Measurements from ENCODE around the gene MYO9A.

The MYO9A gene

GRCh38 chr15:71893691-71894090 is 224.3 kb downstream of the MYO9A start:
- no peak overlapping the region for H3K27ac ChIP-seq
- TF ChIP-seq ZFX (IDR thresholded peaks at IDR 0.05), result no peak
- TF ChIP-seq CTCF (conservative IDR thresholded peaks at IDR 0.05), result no peak

- H3K27ac ChIP-seq, result no peak overlapping the region
- no peak for TF ChIP-seq ZFX (IDR thresholded peaks at IDR 0.05)
- no peak for TF ChIP-seq CTCF (conservative IDR thresholded peaks at IDR 0.05)
These were observed 225.6 kb downstream of the MYO9A start for GRCh38 chr15:71892335-71892734.

GRCh38 chr15:71891026-71891425 is 226.9 kb downstream of the MYO9A start:
- no peak overlapping the region for H3K27ac ChIP-seq
- TF ChIP-seq CTCF (conservative IDR thresholded peaks at IDR 0.05), result no peak
- TF ChIP-seq ZFX (IDR thresholded peaks at IDR 0.05), result no peak

- no peak for TF ChIP-seq ZFX (IDR thresholded peaks at IDR 0.05)
- no peak for TF ChIP-seq CTCF (conservative IDR thresholded peaks at IDR 0.05)
- H3K27ac ChIP-seq, result no peak overlapping the region
These were observed 228.0 kb downstream of the MYO9A start for GRCh38 chr15:71889947-71890346.

- TF ChIP-seq ZFX (IDR thresholded peaks at IDR 0.05), result no peak
- no peak for TF ChIP-seq CTCF (conservative IDR thresholded peaks at IDR 0.05)
- no peak overlapping the region for H3K27ac ChIP-seq
These were observed 228.6 kb downstream of the MYO9A start for GRCh38 chr15:71889385-71889784.

- no peak overlapping the region for H3K27ac ChIP-seq
- no peak for TF ChIP-seq ZFX (IDR thresholded peaks at IDR 0.05)
- no peak for TF ChIP-seq CTCF (conservative IDR thresholded peaks at IDR 0.05)
These were observed 229.2 kb downstream of the MYO9A start for GRCh38 chr15:71888797-71889196.

GRCh38 chr15:71885390-71885789 is 232.6 kb downstream of the MYO9A start:
- TF ChIP-seq CTCF (conservative IDR thresholded peaks at IDR 0.05) (no peak), ZFX (IDR thresholded peaks at IDR 0.05) (no peak)
- H3K27ac ChIP-seq, result no peak overlapping the region
